ENCODE results near the gene CEP170B. TPM values are rescaled to one million over a fixed set of nuclear protein-coding genes. Genes with fewer than 3 reads are reported as not detected.
A peak's percentile ranks its signal among the peaks of the same experiment; 100 is the strongest.

CEP170B gene
- total and polyA plus RNA-seq, 9 of the 15 experiments (the other 6 are each of a cell fraction or from before 2014, with no cell fraction given) = 0.01 to 10.2 (median 2.2) TPM

- ATAC-seq = peak; percentile 95
- BruUV-seq (replicated peaks) = no TSS peak
- Histone ChIP-seq H3K36me3 (ENCODE audit: control insufficient read depth, insufficient read depth, low read length) (no peaks in the 10 kb centered on the region), H3K9ac (ENCODE audit: insufficient read depth in 1 of 2, low read depth in 2 of 2, low read length in 2 of 2) (peak overlapping the region; percentile 49 to 79; a peak in 3 of 4 replicates), H3K27ac (ENCODE audit: extremely low read depth, low read depth, low read length) (no peak overlapping the region), H2AFZ (ENCODE audit: low read depth, low read length) (peak overlapping the region; percentile 76; the same call in 1 of the 2 replicates), H3K27me3 (ENCODE audit: control insufficient read depth in 2 of 2, insufficient read depth in 2 of 2, low read length in 2 of 2) (peaks cover 0 to 24% of the 10 kb centered on the region in 2 experiments; a peak in 4 of 5 replicates), H4K20me1 (replicated peaks; ENCODE audit: control insufficient read depth, insufficient read depth, low read length) (no peaks in the 10 kb centered on the region), H3K9me1 (ENCODE audit: control insufficient read depth, insufficient read depth, low read length) (no peaks in the 10 kb centered on the region), H3K9me3 (replicated peaks; ENCODE audit: control insufficient read depth, insufficient read depth, low read depth, low read length) (no peaks in the 10 kb centered on the region), H3K4me1 (replicated peaks in 1 of 2; ENCODE audit: control insufficient read depth in 2 of 2, insufficient read depth in 2 of 2, low read length in 2 of 2) (peaks cover 0 to 32% of the 10 kb centered on the region in 2 experiments; a peak in 2 of 5 replicates), H3K4me2 (ENCODE audit: insufficient read depth, low read length) (peak overlapping the region; percentile 46; the same call in 1 of the 2 replicates), H3K79me2 (ENCODE audit: control insufficient read depth, insufficient read depth, low read length) (no peaks in the 10 kb centered on the region), H3K4me3 (peak overlapping the region; percentile 43)
- intact Hi-C loops (cut with micrococcal nuclease) = no loop called here
- ChIA-PET CTCF (ENCODE audit: low intra/inter-chr PET ratio) (interaction anchor here (0.7 to 1.4 kb wide), 3 partner anchors 25 to 113 kb away, joined by 3 to 6 read pairs (median 3); no protein-coding TSS in a partner anchor), POLR2A (interaction anchor here (0.6 to 0.7 kb wide), 2 partner anchors 26 to 387 kb away, joined by 3 read pairs; no protein-coding TSS in a partner anchor)
- in situ Hi-C loops (cut with MboI) = no loop called here
- FAIRE-seq = no peak
- peak; percentile 84 to 85 (median 85) for DNase-seq (ENCODE audit: extremely low read depth in 1 of 4, low spot score in 3 of 4)
- 4% methylated on average over 10 of the region's 100 CpGs for WGBS (ENCODE audit: insufficient coverage, low coverage, missing lambda C conversion rate)
- TF ChIP-seq TBP (optimal IDR thresholded peaks at IDR 0.05; ENCODE audit: low read depth, low read length) (peak; percentile 29), RB1 (IDR thresholded peaks at IDR 0.05; ENCODE audit: low read depth) (peak; percentile 72; the same call in 1 of the 2 replicates), PTBP1 (IDR thresholded peaks at IDR 0.05; ENCODE audit: low read depth, low read length) (no peak), LCOR (CRISPR knock-in tag; IDR thresholded peaks at IDR 0.05) (no peak), PYGO2 (tag; IDR thresholded peaks at IDR 0.05) (no peak), ZBTB7A (IDR thresholded peaks at IDR 0.05; ENCODE audit: borderline replicate concordance, control insufficient read depth, low read depth, low read length) (peak; percentile 64; the same call in 1 of the 2 replicates), GATA2 (CRISPR knock-in tag; IDR thresholded peaks at IDR 0.05) (no peak), POLR2G (IDR thresholded peaks at IDR 0.05; ENCODE audit: low read depth, low read length) (peak; percentile 73), ZEB2 (IDR thresholded peaks at IDR 0.05) (peak; percentile 75; the same call in 1 of the 2 replicates), ELF1 (tag; IDR thresholded peaks at IDR 0.05) (no peak), YY1 (IDR thresholded peaks at IDR 0.05; ENCODE audit: borderline replicate concordance in 1 of 3, control insufficient read depth in 1 of 3, extremely low read depth in 1 of 3, insufficient read depth in 3 of 3, insufficient read length in 1 of 3, insufficient replicate concordance in 2 of 3, low read depth in 1 of 3, low read length in 2 of 3) (peak in 2 of 3 experiments; percentile 15 to 57), ZBTB1 (CRISPR knock-in tag; IDR thresholded peaks at IDR 0.05; ENCODE audit: borderline replicate concordance, low read depth) (no peak), RBFOX2 (IDR thresholded peaks at IDR 0.05; ENCODE audit: low read depth, low read length) (peak; percentile 64), HCFC1 (IDR thresholded peaks at IDR 0.05; ENCODE audit: low read depth, low read length) (peak; percentile 64), YBX1 (IDR thresholded peaks at IDR 0.05) (no peak), HSF4 (CRISPR knock-in tag; IDR thresholded peaks at IDR 0.05; ENCODE audit: borderline replicate concordance) (no peak), ZNF431 (CRISPR knock-in tag; IDR thresholded peaks at IDR 0.05) (no peak), SMAD4 (CRISPR knock-in tag; conservative IDR thresholded peaks at IDR 0.05) (peak; percentile 52; the same call in 1 of the 2 replicates), ZNF639 (CRISPR knock-in tag; conservative IDR thresholded peaks at IDR 0.05 in 1 of 2, IDR thresholded peaks at IDR 0.05 in 1 of 2) (0 out of 4 replicates have a peak, but pooled peaks of 1 of the 2 experiments have one; percentile 42)
Observed at GRCh38 chr14:104932676-104933631, 67.9 kb downstream of the CEP170B start.

Measured in K562 (cell line).